HG02938 (cell line): ENCODE data around the gene STRA6.

Source experiments
- ATAC-seq: cut with Tn5 transposase; IDR thresholded peaks from one replicate; pipeline ENCODE4 v1.9.1; 2021; ENCODE audit warnings: mild to moderate bottlenecking, moderate library complexity; ENCODE audit not compliant: unreplicated experiment

Gene STRA6

GRCh38 chr15:74182131-74182530, 20.5 kb downstream of the STRA6 start:
- no peak for ATAC-seq

- no peak for ATAC-seq
Measured at GRCh38 chr15:74180881-74181602, 21.5 kb downstream of the STRA6 start.

- no peak for ATAC-seq
Measured at GRCh38 chr15:74179983-74180880, 22.4 kb downstream of the STRA6 start.

- ATAC-seq, result no peak
Measured at GRCh38 chr15:74179101-74179841, 23.3 kb downstream of the STRA6 start.

- no peak for ATAC-seq
Measured at GRCh38 chr15:74178326-74179100, 24.1 kb downstream of the STRA6 start.

- ATAC-seq, result no peak
Measured at GRCh38 chr15:74176262-74177214, 26.0 kb downstream of the STRA6 start.

- ATAC-seq, result no peak
Measured at GRCh38 chr15:74175271-74176191, 27.1 kb downstream of the STRA6 start.

GRCh38 chr15:74174958-74175253, 27.7 kb downstream of the STRA6 start:
- ATAC-seq, result no peak

- ATAC-seq, result no peak
Measured at GRCh38 chr15:74174219-74174957, 28.2 kb downstream of the STRA6 start.

GRCh38 chr15:74173380-74174218, 29.0 kb downstream of the STRA6 start, which contains the start of gene ISLR:
ISLR (plus strand) TSS chr15:74173710; CDS start chr15:74174859, 1,149 bp downstream.
- no peak for ATAC-seq

GRCh38 chr15:74172701-74173379, 29.7 kb downstream of the STRA6 start:
- ATAC-seq, result no peak

- no peak for ATAC-seq
Measured at GRCh38 chr15:74171965-74172541, 30.5 kb downstream of the STRA6 start.

- no peak for ATAC-seq
Measured at GRCh38 chr15:74170875-74171578, 31.6 kb downstream of the STRA6 start.

- no peak for ATAC-seq
Measured at GRCh38 chr15:74170071-74170844, 32.3 kb downstream of the STRA6 start.

- no peak for ATAC-seq
Measured at GRCh38 chr15:74168711-74169126, 33.9 kb downstream of the STRA6 start.
